SK-N-SH (cell line): Measurements from ENCODE around the gene TEN1. TPM values are rescaled to one million over a fixed set of nuclear protein-coding genes. Genes with fewer than 3 reads are reported as not detected.

Experiments used
- CTCF ChIA-PET: fragments of 300-600, 350-600 bp; formaldehyde crosslinking; extraction: SDS; loops from one replicate; lab custom pipeline; 2021; lab: Yijun Ruan, JAX
- POLR2A ChIA-PET: fragments of 350-600 bp; sonication (Branson Sonifier 250); formaldehyde crosslinking; extraction: SDS; loops from one replicate; lab custom pipeline; 2020; ENCODE audit warnings: antibody characterized with exemption, inconsistent platforms; lab: Yijun Ruan, JAX
- DNase-seq: peaks from one replicate; pipeline ENCODE4 v3.0.0; 2012
- H2AFZ ChIP-seq: fragments of 200-600 bp; sonication (generic); 2 replicates; pipeline ENCODE4 v1.8.1; 2016; ENCODE audit warnings: antibody characterized with exemption, mild to moderate bottlenecking, low read depth
- H3F3A ChIP-seq: fragments of 200-600 bp; sonication (generic); replicated peaks from 2 replicates; pipeline ENCODE3; 2016; ENCODE audit warnings: antibody characterized with exemption, mild to moderate bottlenecking; ENCODE audit not compliant: insufficient read depth
- H3K27ac ChIP-seq, 2 experiments: fragments of 200-500 bp in 1 of 2; fragments of 200-600 bp in 1 of 2; sonication (Bioruptor generic) in 1 of 2; sonication (generic), shearing (Covaris generic) in 1 of 2; 2 replicates each; pipeline versions ENCODE4 v1.5.1 to v1.6.1; 2014 to 2016; ENCODE audit warnings: low read depth in 2 of 2, inconsistent platforms in 1 of 2, low read length in 1 of 2, mild to moderate bottlenecking in 1 of 2, mixed read lengths in 1 of 2
- H3K27me3 ChIP-seq: fragments of 200-600 bp; sonication (generic), shearing (Covaris generic); 2 replicates; pipeline ENCODE4 v1.6.1; 2016; ENCODE audit warnings: mixed run types; ENCODE audit not compliant: insufficient read depth
- H3K36me3 ChIP-seq, 2 experiments: fragments of 200-500 bp in 1 of 2; fragments of 200-600 bp in 1 of 2; sonication (Bioruptor generic) in 1 of 2; sonication (generic) in 1 of 2; replicated peaks in 1 of 2; 2 replicates each; pipeline versions ENCODE3 to v1.5.1; 2014 to 2016; ENCODE audit warnings: low read length in 1 of 2, mild to moderate bottlenecking in 1 of 2; ENCODE audit not compliant: insufficient read depth in 2 of 2, control insufficient read depth in 1 of 2
- H3K4me1 ChIP-seq, 2 experiments: fragments of 200-500 bp in 1 of 2; fragments of 200-600 bp in 1 of 2; sonication (Bioruptor generic) in 1 of 2; sonication (generic), shearing (Covaris generic) in 1 of 2; 2 replicates each; pipeline versions ENCODE4 v1.5.1 to v1.6.1; 2014 to 2016; ENCODE audit warnings: low read depth in 1 of 2, low read length in 1 of 2, mixed run types in 1 of 2; ENCODE audit not compliant: insufficient read depth in 2 of 2, control insufficient read depth in 1 of 2
- H3K4me2 ChIP-seq: fragments of 200-600 bp; sonication (generic), shearing (Covaris generic); 2 replicates; pipeline ENCODE4 v1.6.1; 2017; ENCODE audit warnings: mixed run types
- H3K4me3 ChIP-seq, 2 experiments: fragments of 200-500 bp in 1 of 2; fragments of 200-600 bp in 1 of 2; sonication (Bioruptor generic) in 1 of 2; sonication (generic), shearing (Covaris generic) in 1 of 2; 2 replicates each; pipeline versions ENCODE4 v1.5.1 to v1.8.1; 2014 to 2016; ENCODE audit warnings: low read depth in 2 of 2, inconsistent platforms in 1 of 2, low read length in 1 of 2, mild to moderate bottlenecking in 1 of 2, mixed read lengths in 1 of 2, moderate library complexity in 1 of 2
- H3K79me2 ChIP-seq: fragments of 200-600 bp; sonication (generic); 2 replicates; pipeline ENCODE4 v1.8.1; 2017; ENCODE audit warnings: mild to moderate bottlenecking; ENCODE audit not compliant: insufficient read depth
- H3K9ac ChIP-seq: fragments of 200-600 bp; sonication (generic); 2 replicates; pipeline ENCODE4 v1.6.1; 2017; ENCODE audit warnings: mixed run types
- H3K9me2 ChIP-seq: fragments of 200-600 bp; sonication (generic); 2 replicates; pipeline ENCODE4 v1.6.1; 2017; ENCODE audit warnings: mixed run types
- H3K9me3 ChIP-seq: fragments of 200-600 bp; sonication (generic); 2 replicates; pipeline ENCODE4 v1.6.1; 2017; ENCODE audit warnings: mixed run types, mild to moderate bottlenecking, moderate library complexity
- H4K20me1 ChIP-seq: fragments of 200-600 bp; sonication (generic); 2 replicates; pipeline ENCODE4 v1.6.1; 2017; ENCODE audit warnings: mild to moderate bottlenecking, mixed run types; ENCODE audit not compliant: insufficient read depth
- ELF1 ChIP-seq: IDR thresholded peaks from 2 replicates; pipeline ENCODE4 v1.4.0; 2012
- EP300 ChIP-seq, 2 experiments: IDR thresholded peaks; 2 replicates each; pipeline versions ENCODE4 v1.4.0 to v1.6.1; 2012; ENCODE audit warnings: borderline replicate concordance in 1 of 2, low read depth in 1 of 2, low read length in 1 of 2
- EZH2phosphoT487 ChIP-seq: fragments of 200-600 bp; sonication (generic); IDR thresholded peaks from 2 replicates; pipeline ENCODE4 v1.6.1; 2017; ENCODE audit warnings: low read depth, mixed run types, mild to moderate bottlenecking, antibody characterized with exemption, moderate library complexity, borderline replicate concordance
- FOXJ3 ChIP-seq: sonication (generic); formaldehyde crosslinking; IDR thresholded peaks from 2 replicates; pipeline ENCODE4 v1.5.1; 2020; ENCODE audit warnings: mild to moderate bottlenecking, missing genetic modification reagents
- GABPA ChIP-seq: IDR thresholded peaks from 2 replicates; pipeline ENCODE4 v1.4.0; 2012; ENCODE audit warnings: low read depth, mild to moderate bottlenecking
- GATA2 ChIP-seq: sonication (generic); formaldehyde crosslinking; IDR thresholded peaks from 2 replicates; pipeline ENCODE4 v1.5.0; 2020; ENCODE audit warnings: mild to moderate bottlenecking, missing genetic modification reagents
- JUND ChIP-seq: IDR thresholded peaks from 2 replicates; pipeline ENCODE4 v1.4.0; 2012
- MXI1 ChIP-seq: IDR thresholded peaks from 2 replicates; pipeline ENCODE4 v1.6.1; 2012; ENCODE audit warnings: mild to moderate bottlenecking, low read depth, low read length, improper control_type of control experiment
- PBX3 ChIP-seq: IDR thresholded peaks from 2 replicates; pipeline ENCODE4; 2012
- RAD21 ChIP-seq: IDR thresholded peaks from 2 replicates; pipeline ENCODE4 v1.6.1; 2012; ENCODE audit warnings: mild to moderate bottlenecking, low read length
- RCOR1 ChIP-seq: fragments of 150-350 bp; IDR thresholded peaks from 2 replicates; pipeline ENCODE4 v1.6.1; 2017; ENCODE audit warnings: antibody characterized with exemption, low read length
- RFX5 ChIP-seq: IDR thresholded peaks from 2 replicates; pipeline ENCODE4 v1.6.1; 2012; ENCODE audit warnings: mild to moderate bottlenecking, improper control_type of control experiment, low read length
- RXRA ChIP-seq: IDR thresholded peaks from 2 replicates; pipeline ENCODE4 v1.4.0; 2012; ENCODE audit warnings: low read depth, mild to moderate bottlenecking, borderline replicate concordance
- SIN3A ChIP-seq: IDR thresholded peaks from 2 replicates; pipeline ENCODE4 v1.6.1; 2012; ENCODE audit warnings: low read depth, mild to moderate bottlenecking, low read length, moderate library complexity, borderline replicate concordance
- TAF1 ChIP-seq: IDR thresholded peaks from 2 replicates; pipeline ENCODE4 v1.6.1; 2012; ENCODE audit warnings: low read depth, mild to moderate bottlenecking, low read length, moderate library complexity, borderline replicate concordance
- WGBS: methylation state at CpG from one replicate; pipeline ENCODE4 v1.1.6; 2017; ENCODE audit warnings: low lambda C conversion rate; 5-methylcytosine and 5-hydroxymethylcytosine counted together
- polyA plus RNA-seq, 3 experiments: library from polyadenylated mRNA; depleted of rRNA; stranded (reverse); fragments of >200 nt; gene quantifications; 2 replicates each; pipeline ENCODE4 v1.2.3, GENCODE V29; 2012
- TF ChIP-seq, protein P1 (sequence below): fragments of 150-350 bp; IDR thresholded peaks from 2 replicates; pipeline ENCODE4 v1.6.1; 2017; ENCODE audit warnings: antibody characterized with exemption, low read length, low read depth, borderline replicate concordance
- TF ChIP-seq, protein P2 (sequence below): IDR thresholded peaks from 2 replicates; pipeline ENCODE4 v1.4.0; 2012; ENCODE audit warnings: low read depth
- TF ChIP-seq, protein P3 (sequence below): fragments of 150-350 bp; IDR thresholded peaks from 2 replicates; pipeline ENCODE4 v1.6.1; 2016; ENCODE audit warnings: mild to moderate bottlenecking, low read depth, low read length

TEN1 gene
- polyA plus RNA-seq, 1 of the 3 experiments (the other 2 are of a cell fraction): 33.6 TPM

DNA sequence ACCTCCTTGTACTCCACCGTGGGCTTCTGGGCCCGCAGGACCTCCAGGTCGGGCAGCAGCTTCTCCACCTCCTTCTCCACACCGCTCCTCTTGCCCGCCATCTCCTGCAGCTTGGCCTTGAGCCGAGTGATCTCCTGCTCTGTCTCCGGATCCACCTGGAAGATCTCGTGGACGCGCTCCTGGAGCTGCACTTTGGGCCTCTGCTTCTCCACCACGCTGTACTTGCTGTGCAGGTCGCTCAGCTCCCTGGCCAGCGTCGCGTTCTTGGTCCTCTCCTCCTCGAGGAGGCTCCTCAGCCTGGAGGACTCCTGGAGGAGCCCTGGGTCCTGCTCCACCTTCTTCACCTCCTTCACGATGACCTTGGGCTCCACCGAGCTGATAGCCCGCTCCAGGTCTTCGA lies 30.4 kb downstream of the TEN1 start:
- H3K9me3 ChIP-seq: no peaks in the 10 kb centered on the region
- no peak overlapping the region for H3K4me3 ChIP-seq
- H3K4me2 ChIP-seq: no peak overlapping the region
- TF ChIP-seq GABPA: no peak
- no peak for TF ChIP-seq ELF1
- no peak for TF ChIP-seq JUND
- TF ChIP-seq RAD21: no peak
- TF ChIP-seq RFX5: no peak
- TF ChIP-seq RCOR1: no peak
- no peak for TF ChIP-seq EP300 (IDR thresholded peaks at IDR 0.05; ENCODE audit: borderline replicate concordance in 1 of 2, low read depth in 1 of 2, low read length in 1 of 2)
- no peak for TF ChIP-seq MXI1
- TF ChIP-seq, protein P1, sequence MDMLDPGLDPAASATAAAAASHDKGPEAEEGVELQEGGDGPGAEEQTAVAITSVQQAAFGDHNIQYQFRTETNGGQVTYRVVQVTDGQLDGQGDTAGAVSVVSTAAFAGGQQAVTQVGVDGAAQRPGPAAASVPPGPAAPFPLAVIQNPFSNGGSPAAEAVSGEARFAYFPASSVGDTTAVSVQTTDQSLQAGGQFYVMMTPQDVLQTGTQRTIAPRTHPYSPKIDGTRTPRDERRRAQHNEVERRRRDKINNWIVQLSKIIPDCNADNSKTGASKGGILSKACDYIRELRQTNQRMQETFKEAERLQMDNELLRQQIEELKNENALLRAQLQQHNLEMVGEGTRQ: no peak
- TF ChIP-seq EZH2phosphoT487: no peak
- TF ChIP-seq, protein P2, sequence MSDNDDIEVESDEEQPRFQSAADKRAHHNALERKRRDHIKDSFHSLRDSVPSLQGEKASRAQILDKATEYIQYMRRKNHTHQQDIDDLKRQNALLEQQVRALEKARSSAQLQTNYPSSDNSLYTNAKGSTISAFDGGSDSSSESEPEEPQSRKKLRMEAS: no peak
- TF ChIP-seq SIN3A: no peak
- H3K4me1 ChIP-seq: peaks cover 6 to 20% of the 10 kb centered on the region in 2 experiments; a peak in 3 of 4 replicates
- H4K20me1 ChIP-seq: no peaks in the 10 kb centered on the region
- 85% methylated on average over 20 of the region's 20 CpGs for WGBS
- H3K27ac ChIP-seq: no peak overlapping the region
- H3K9me2 ChIP-seq: no peaks in the 10 kb centered on the region
- H3K36me3 ChIP-seq: no peaks in the 10 kb centered on the region
- CTCF ChIA-PET: interaction anchor here (0.5 to 14.6 kb wide), 13 partner anchors 8 to 330 kb away, joined by 3 to 231 read pairs (median 4); partner anchors contain the start of genes CDK3, MRPL38 and WBP2
- no peak for DNase-seq
- no peak overlapping the region for H3K9ac ChIP-seq
- H3K27me3 ChIP-seq: no peaks in the 10 kb centered on the region
- H3F3A ChIP-seq: peaks cover 8% of the 10 kb centered on the region
- POLR2A ChIA-PET: no interaction called here
- H2AFZ ChIP-seq: no peak overlapping the region
- H3K79me2 ChIP-seq: no peaks in the 10 kb centered on the region

DNA sequence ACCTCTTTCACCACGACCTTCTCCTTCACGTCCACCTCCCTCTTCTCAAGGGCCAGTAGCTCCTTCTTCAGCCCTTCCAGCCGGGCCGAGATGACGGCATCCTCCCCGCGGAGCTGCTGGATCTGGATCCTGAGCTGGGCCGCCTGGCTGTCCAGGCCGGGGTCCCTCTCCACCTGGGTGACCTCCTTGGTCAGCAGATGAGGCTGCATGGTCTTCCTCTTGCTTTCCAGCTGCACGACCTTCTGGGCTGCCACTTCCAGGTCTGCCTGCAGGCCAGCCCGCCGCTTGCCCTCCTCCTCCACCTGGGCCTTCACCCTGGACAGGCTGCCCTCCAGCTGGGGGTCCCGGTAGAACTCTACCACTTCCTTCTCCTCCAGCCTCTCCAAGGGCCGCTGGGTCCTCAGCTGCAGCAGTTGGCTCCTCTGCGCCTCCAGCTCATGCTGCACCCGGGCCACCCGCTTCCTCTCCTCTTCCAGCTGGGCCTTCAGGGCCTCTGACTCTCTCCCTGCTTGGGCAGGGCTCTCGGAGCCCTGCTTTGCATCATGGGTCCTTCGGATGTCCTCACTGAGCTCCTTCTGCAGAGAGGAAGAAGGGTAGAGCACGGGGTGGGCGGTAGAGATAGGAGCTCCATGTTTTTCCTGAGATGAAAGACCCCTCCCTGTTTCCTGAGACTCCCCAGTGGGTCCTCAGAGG lies 31.1 kb downstream of the TEN1 start:
- Histone ChIP-seq H3K36me3 (no peaks in the 10 kb centered on the region), H3K9me2 (no peaks in the 10 kb centered on the region), H3K4me1 (peaks cover 10 to 15% of the 10 kb centered on the region in 2 experiments; a peak in 3 of 4 replicates), H4K20me1 (no peaks in the 10 kb centered on the region), H3K4me3 (no peak overlapping the region), H3K9ac (no peak overlapping the region), H3F3A (peaks cover 4% of the 10 kb centered on the region), H3K79me2 (no peaks in the 10 kb centered on the region), H3K27me3 (no peaks in the 10 kb centered on the region), H3K9me3 (no peaks in the 10 kb centered on the region), H2AFZ (no peak overlapping the region), H3K27ac (no peak overlapping the region), H3K4me2 (no peak overlapping the region)
- 79% methylated on average over 21 of the region's 21 CpGs for WGBS
- CTCF ChIA-PET: interaction anchor here (0.5 to 14.6 kb wide), 17 partner anchors 8 to 329 kb away, joined by 3 to 231 read pairs (median 6); partner anchors contain the start of genes CDK3, MRPL38 and WBP2
- TF ChIP-seq RCOR1: no peak
- TF ChIP-seq RXRA: no peak
- TF ChIP-seq, protein P1: no peak
- no peak for TF ChIP-seq GATA2
- TF ChIP-seq FOXJ3 (CRISPR knock-in tag): no peak
- TF ChIP-seq, protein P3, sequence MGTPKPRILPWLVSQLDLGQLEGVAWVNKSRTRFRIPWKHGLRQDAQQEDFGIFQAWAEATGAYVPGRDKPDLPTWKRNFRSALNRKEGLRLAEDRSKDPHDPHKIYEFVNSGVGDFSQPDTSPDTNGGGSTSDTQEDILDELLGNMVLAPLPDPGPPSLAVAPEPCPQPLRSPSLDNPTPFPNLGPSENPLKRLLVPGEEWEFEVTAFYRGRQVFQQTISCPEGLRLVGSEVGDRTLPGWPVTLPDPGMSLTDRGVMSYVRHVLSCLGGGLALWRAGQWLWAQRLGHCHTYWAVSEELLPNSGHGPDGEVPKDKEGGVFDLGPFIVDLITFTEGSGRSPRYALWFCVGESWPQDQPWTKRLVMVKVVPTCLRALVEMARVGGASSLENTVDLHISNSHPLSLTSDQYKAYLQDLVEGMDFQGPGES: no peak
- TF ChIP-seq PBX3: no peak
- TF ChIP-seq TAF1: no peak
- DNase-seq: no peak
- POLR2A ChIA-PET: interaction anchor here (0.6 to 0.9 kb wide), 3 partner anchors 82 to 105 kb away, joined by 3 read pairs; partner anchors contain the start of gene MRPL38
